ENCODE data around the gene ST6GALNAC4. TPM values are rescaled to one million over a fixed set of nuclear protein-coding genes. Genes with fewer than 3 reads are reported as not detected.

The ST6GALNAC4 gene
- total RNA-seq, 1 donor = 33.7 TPM

DNA sequence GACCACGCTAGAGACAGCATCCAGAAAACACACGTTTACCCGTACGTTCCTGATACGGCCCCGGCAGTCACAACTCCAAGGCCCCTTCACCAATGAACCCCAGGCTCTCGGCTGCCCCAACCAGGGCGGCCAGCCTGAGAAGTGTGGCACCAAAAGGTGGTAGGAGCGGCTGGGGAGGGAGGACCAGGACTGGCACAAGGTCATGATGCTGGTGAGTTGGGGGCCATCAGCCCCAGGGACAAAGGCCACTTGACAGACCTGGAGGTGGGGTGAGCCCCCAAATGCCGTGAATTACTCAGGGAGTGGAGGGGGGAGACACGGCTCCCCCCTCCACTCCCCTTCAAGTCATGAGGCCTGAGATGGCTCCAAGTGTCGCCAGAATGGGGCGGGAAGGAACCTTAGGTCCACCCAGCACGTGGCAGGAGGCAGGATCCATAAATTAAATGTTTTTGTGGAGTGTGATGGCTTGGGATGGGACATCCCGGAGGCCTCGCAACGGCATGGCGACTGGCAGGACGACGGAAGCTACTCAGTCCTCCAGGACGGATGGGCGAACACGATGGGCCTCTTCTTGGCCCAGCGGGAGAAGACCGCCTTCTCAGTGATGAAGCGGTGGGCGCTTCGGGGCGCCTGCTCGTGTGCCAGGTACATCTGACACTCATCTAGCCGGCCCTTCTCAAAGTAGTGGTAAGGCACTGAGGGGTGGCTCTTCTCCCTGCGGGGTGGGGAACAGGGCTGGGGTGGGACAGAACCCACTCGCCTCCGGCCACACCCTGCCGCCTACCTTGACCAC is 8.8 kb downstream of the ST6GALNAC4 start:
- H3K4me2 ChIP-seq (ENCODE audit: insufficient read depth, low read length) = no peak overlapping the region
- peaks cover 10% of the 10 kb centered on the region for H3K4me1 ChIP-seq (ENCODE audit: insufficient read depth, low read length)
- no peak for TF ChIP-seq CTCF (IDR thresholded peaks at IDR 0.05; ENCODE audit: extremely low read depth, low read depth, low read length)
- H3K36me3 ChIP-seq (ENCODE audit: insufficient read depth, low read length) = peaks cover 25% of the 10 kb centered on the region
- H3K9me3 ChIP-seq (ENCODE audit: low read depth, low read length) = no peaks in the 10 kb centered on the region
- H2AFZ ChIP-seq (ENCODE audit: low read length) = no peak overlapping the region
- H3K79me2 ChIP-seq (ENCODE audit: insufficient read depth, low read length) = no peaks in the 10 kb centered on the region
- no peaks in the 10 kb centered on the region for H3K27me3 ChIP-seq (ENCODE audit: insufficient read depth, low read length)
- DNase-seq (ENCODE audit: insufficient read length, low spot score, missing footprints) = peak; percentile 34
- H3K4me3 ChIP-seq (ENCODE audit: insufficient read depth, low read length) = no peak overlapping the region
- peaks cover 3% of the 10 kb centered on the region for H4K20me1 ChIP-seq (ENCODE audit: insufficient read depth, low read length)
- no peak overlapping the region for H3K27ac ChIP-seq (ENCODE audit: low read depth, low read length)

DNA sequence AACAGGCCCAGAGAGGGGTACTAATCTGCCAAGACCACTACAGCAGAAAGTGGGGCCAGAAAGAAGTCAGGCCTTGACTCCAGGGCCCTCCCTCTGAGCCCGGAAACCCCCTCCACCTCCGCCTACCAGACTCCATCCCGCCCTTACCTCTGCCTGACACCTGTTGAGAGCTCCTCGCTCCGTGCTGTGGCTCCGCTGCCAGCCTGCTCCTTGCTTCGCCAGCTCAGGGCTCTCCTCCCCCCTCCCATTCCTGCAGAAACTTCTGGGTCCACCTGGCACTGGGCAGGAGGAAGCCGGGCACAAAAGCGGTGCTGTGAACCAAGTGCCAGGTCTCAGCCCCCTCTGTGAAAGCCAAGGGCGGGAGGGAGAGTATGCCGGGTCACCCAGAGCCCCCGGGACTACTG is 11.1 kb downstream of the ST6GALNAC4 start:
- Histone ChIP-seq H3K27me3 (ENCODE audit: insufficient read depth, low read length) (no peaks in the 10 kb centered on the region), H3K36me3 (ENCODE audit: insufficient read depth, low read length) (peaks cover 9% of the 10 kb centered on the region), H3K4me1 (ENCODE audit: insufficient read depth, low read length) (peaks cover 14% of the 10 kb centered on the region), H3K4me2 (ENCODE audit: insufficient read depth, low read length) (no peak overlapping the region), H3K79me2 (ENCODE audit: insufficient read depth, low read length) (no peaks in the 10 kb centered on the region), H3K4me3 (ENCODE audit: insufficient read depth, low read length) (no peak overlapping the region), H3K27ac (ENCODE audit: low read depth, low read length) (no peak overlapping the region), H3K9me3 (ENCODE audit: low read depth, low read length) (no peaks in the 10 kb centered on the region), H2AFZ (ENCODE audit: low read length) (no peak overlapping the region), H4K20me1 (ENCODE audit: insufficient read depth, low read length) (no peaks in the 10 kb centered on the region)
- no peak for TF ChIP-seq CTCF (IDR thresholded peaks at IDR 0.05; ENCODE audit: extremely low read depth, low read depth, low read length)
- peak; percentile 22 for DNase-seq (ENCODE audit: insufficient read length, low spot score, missing footprints)

GRCh38 chr9:127905004-127905728 is 11.7 kb downstream of the ST6GALNAC4 start:
- Histone ChIP-seq H3K4me3 (ENCODE audit: insufficient read depth, low read length) (no peak overlapping the region), H3K27me3 (ENCODE audit: insufficient read depth, low read length) (no peaks in the 10 kb centered on the region), H3K4me1 (ENCODE audit: insufficient read depth, low read length) (peaks cover 14% of the 10 kb centered on the region), H3K4me2 (ENCODE audit: insufficient read depth, low read length) (no peak overlapping the region), H4K20me1 (ENCODE audit: insufficient read depth, low read length) (no peaks in the 10 kb centered on the region), H3K9me3 (ENCODE audit: low read depth, low read length) (no peaks in the 10 kb centered on the region), H3K27ac (ENCODE audit: low read depth, low read length) (no peak overlapping the region), H3K36me3 (ENCODE audit: insufficient read depth, low read length) (peaks cover 9% of the 10 kb centered on the region), H2AFZ (ENCODE audit: low read length) (no peak overlapping the region), H3K79me2 (ENCODE audit: insufficient read depth, low read length) (no peaks in the 10 kb centered on the region)
- TF ChIP-seq CTCF (IDR thresholded peaks at IDR 0.05; ENCODE audit: extremely low read depth, low read depth, low read length) = no peak
- peak; percentile 78 for DNase-seq (ENCODE audit: insufficient read length, low spot score, missing footprints)

- no peak overlapping the region for H3K27ac ChIP-seq (ENCODE audit: low read depth, low read length)
- no peak overlapping the region for H3K4me3 ChIP-seq (ENCODE audit: insufficient read depth, low read length)
- H2AFZ ChIP-seq (ENCODE audit: low read length) = no peak overlapping the region
- no peaks in the 10 kb centered on the region for H3K9me3 ChIP-seq (ENCODE audit: low read depth, low read length)
- H3K79me2 ChIP-seq (ENCODE audit: insufficient read depth, low read length) = no peaks in the 10 kb centered on the region
- no peak for DNase-seq (ENCODE audit: insufficient read length, low spot score, missing footprints)
- H4K20me1 ChIP-seq (ENCODE audit: insufficient read depth, low read length) = no peaks in the 10 kb centered on the region
- TF ChIP-seq CTCF (IDR thresholded peaks at IDR 0.05; ENCODE audit: extremely low read depth, low read depth, low read length) = no peak
- H3K36me3 ChIP-seq (ENCODE audit: insufficient read depth, low read length) = peaks cover 8% of the 10 kb centered on the region
- peaks cover 19% of the 10 kb centered on the region for H3K4me1 ChIP-seq (ENCODE audit: insufficient read depth, low read length)
- no peaks in the 10 kb centered on the region for H3K27me3 ChIP-seq (ENCODE audit: insufficient read depth, low read length)
- H3K4me2 ChIP-seq (ENCODE audit: insufficient read depth, low read length) = no peak overlapping the region
Measured at GRCh38 chr9:127904561-127905003, 12.3 kb downstream of the ST6GALNAC4 start.
